Suprapubic skin (tissue), 4 donors: ENCODE data around the gene SERGEF. TPM values are rescaled to one million over a fixed set of nuclear protein-coding genes. Genes with fewer than 3 reads are reported as not detected.

Source experiments
- DNase-seq, 2 donors: peaks; one replicate each; pipeline ENCODE4 v3.0.0-alpha.2; 2019; ENCODE audit warnings: low spot score in 2 of 2
- H3K27ac ChIP-seq: fragments of 200-600 bp; sonication (generic); one replicate; pipeline ENCODE4 v1.5.1; 2019
- H3K27me3 ChIP-seq: fragments of 200-600 bp; sonication (generic); one replicate; pipeline ENCODE4 v1.5.1; 2019
- H3K36me3 ChIP-seq: fragments of 200-600 bp; sonication (generic); one replicate; pipeline ENCODE4 v1.5.1; 2019
- H3K4me1 ChIP-seq: fragments of 200-600 bp; sonication (generic); one replicate; pipeline ENCODE4 v1.5.1; 2019
- H3K4me3 ChIP-seq: fragments of 200-600 bp; sonication (generic); one replicate; pipeline ENCODE4 v1.5.1; 2019; ENCODE audit warnings: mild to moderate bottlenecking
- H3K9me3 ChIP-seq: fragments of 200-600 bp; sonication (generic); one replicate; pipeline ENCODE4 v1.5.1; 2019
- CTCF ChIP-seq, 2 donors: fragments of 200-600 bp in 1 of 2; fragments of 450-650 bp in 1 of 2; sonication (generic) in 1 of 2; IDR thresholded peaks; one replicate each; pipeline ENCODE4 v1.5.1; 2016 to 2019; ENCODE audit warnings: antibody characterized with exemption in 2 of 2, mild to moderate bottlenecking in 1 of 2, moderate library complexity in 1 of 2
- EP300 ChIP-seq: sonication (generic); formaldehyde crosslinking; IDR thresholded peaks from one replicate; pipeline ENCODE4 v1.6.1; 2017; ENCODE audit warnings: antibody characterized with exemption
- POLR2A ChIP-seq, 2 donors: fragments of 450-650 bp; IDR thresholded peaks; one replicate each; pipeline ENCODE4 v1.6.1; 2017; ENCODE audit warnings: antibody characterized with exemption in 2 of 2, mild to moderate bottlenecking in 2 of 2, moderate library complexity in 2 of 2
- POLR2AphosphoS5 ChIP-seq, 3 donors: sonication (generic); formaldehyde crosslinking; IDR thresholded peaks; one replicate each; pipeline ENCODE4 v1.6.1; 2017; ENCODE audit warnings: antibody characterized with exemption in 3 of 3
- WGBS: methylation state at CpG from one replicate; pipeline ENCODE4 v1.1.5; 2018; 5-methylcytosine and 5-hydroxymethylcytosine counted together
- total RNA-seq, 4 donors: library from RNA; depleted of rRNA; stranded (reverse); fragments of >200 nt; gene quantifications; one replicate each; pipeline ENCODE4 v1.1.0, GENCODE V29; 2016

SERGEF gene
- total RNA-seq, 4 donors from 2014 or later = 24.1 to 37.4 (median 29.9) TPM

- no peak for DNase-seq
- WGBS = 80% methylated on average over 11 of the region's 11 CpGs
- Histone ChIP-seq H3K4me3 (no peak overlapping the region), H3K27me3 (peaks cover 27% of the 10 kb centered on the region), H3K4me1 (no peaks in the 10 kb centered on the region), H3K36me3 (no peaks in the 10 kb centered on the region), H3K9me3 (no peaks in the 10 kb centered on the region), H3K27ac (no peak overlapping the region)
- TF ChIP-seq POLR2A (IDR thresholded peaks at IDR 0.05) = no peak
- TF ChIP-seq EP300 = no peak
- no peak for TF ChIP-seq CTCF (IDR thresholded peaks at IDR 0.05)
- TF ChIP-seq POLR2AphosphoS5 (IDR thresholded peaks at IDR 0.05) = no peak
Observed at GRCh38 chr11:17746096-17746495, 266.8 kb downstream of the SERGEF start.

GRCh38 chr11:17745023-17745772, 267.6 kb downstream of the SERGEF start:
- H3K27me3 ChIP-seq = peaks cover 31% of the 10 kb centered on the region
- no peaks in the 10 kb centered on the region for H3K36me3 ChIP-seq
- H3K27ac ChIP-seq = no peak overlapping the region
- TF ChIP-seq CTCF (IDR thresholded peaks at IDR 0.05) (no peak), POLR2AphosphoS5 (IDR thresholded peaks at IDR 0.05) (no peak), POLR2A (IDR thresholded peaks at IDR 0.05) (no peak), EP300 (no peak)
- no peaks in the 10 kb centered on the region for H3K4me1 ChIP-seq
- H3K4me3 ChIP-seq = no peak overlapping the region
- no peaks in the 10 kb centered on the region for H3K9me3 ChIP-seq
- peak in 1 of 2 donors; percentile 51 for DNase-seq
- WGBS = 81% methylated on average over 19 of the region's 20 CpGs

- no peak for TF ChIP-seq POLR2A (IDR thresholded peaks at IDR 0.05)
- no peak for TF ChIP-seq EP300
- TF ChIP-seq POLR2AphosphoS5 (IDR thresholded peaks at IDR 0.05) = no peak
- TF ChIP-seq CTCF (IDR thresholded peaks at IDR 0.05) = no peak
- H3K27me3 ChIP-seq = peaks cover 39% of the 10 kb centered on the region
- H3K36me3 ChIP-seq = no peaks in the 10 kb centered on the region
- no peaks in the 10 kb centered on the region for H3K4me1 ChIP-seq
- H3K9me3 ChIP-seq = no peaks in the 10 kb centered on the region
- no peak overlapping the region for H3K4me3 ChIP-seq
- no peak for DNase-seq
- H3K27ac ChIP-seq = no peak overlapping the region
- WGBS = 73% methylated on average over 10 of the region's 10 CpGs
Observed at GRCh38 chr11:17744151-17744940, 268.5 kb downstream of the SERGEF start.

GRCh38 chr11:17743808-17744119, 269.1 kb downstream of the SERGEF start:
- TF ChIP-seq POLR2A (IDR thresholded peaks at IDR 0.05) (no peak), CTCF (IDR thresholded peaks at IDR 0.05) (no peak), POLR2AphosphoS5 (IDR thresholded peaks at IDR 0.05) (no peak), EP300 (no peak)
- H3K4me1 ChIP-seq = no peaks in the 10 kb centered on the region
- H3K27ac ChIP-seq = no peak overlapping the region
- no peaks in the 10 kb centered on the region for H3K36me3 ChIP-seq
- no peak for DNase-seq
- no peak overlapping the region for H3K4me3 ChIP-seq
- no peaks in the 10 kb centered on the region for H3K9me3 ChIP-seq
- H3K27me3 ChIP-seq = peaks cover 45% of the 10 kb centered on the region
- WGBS = 65% methylated on average over 3 of the region's 5 CpGs
